Stimulated activated CD8-positive, alpha-beta memory T cell treated with anti-CD3 and anti-CD28 coated beads, Interleukin-4, amount 100 ng/mL, for 48 hours (primary cell): ENCODE data around the gene TMEM61.
"Not testable (repeated sequence)": the region's sequence is repeated elsewhere in the genome, so short reads cannot be mapped to it uniquely, and the experiment has no call there.

Experiments used
- DNase-seq: peaks from one replicate; pipeline ENCODE4 v3.0.0-alpha.2; 2020

The TMEM61 gene

DNA sequence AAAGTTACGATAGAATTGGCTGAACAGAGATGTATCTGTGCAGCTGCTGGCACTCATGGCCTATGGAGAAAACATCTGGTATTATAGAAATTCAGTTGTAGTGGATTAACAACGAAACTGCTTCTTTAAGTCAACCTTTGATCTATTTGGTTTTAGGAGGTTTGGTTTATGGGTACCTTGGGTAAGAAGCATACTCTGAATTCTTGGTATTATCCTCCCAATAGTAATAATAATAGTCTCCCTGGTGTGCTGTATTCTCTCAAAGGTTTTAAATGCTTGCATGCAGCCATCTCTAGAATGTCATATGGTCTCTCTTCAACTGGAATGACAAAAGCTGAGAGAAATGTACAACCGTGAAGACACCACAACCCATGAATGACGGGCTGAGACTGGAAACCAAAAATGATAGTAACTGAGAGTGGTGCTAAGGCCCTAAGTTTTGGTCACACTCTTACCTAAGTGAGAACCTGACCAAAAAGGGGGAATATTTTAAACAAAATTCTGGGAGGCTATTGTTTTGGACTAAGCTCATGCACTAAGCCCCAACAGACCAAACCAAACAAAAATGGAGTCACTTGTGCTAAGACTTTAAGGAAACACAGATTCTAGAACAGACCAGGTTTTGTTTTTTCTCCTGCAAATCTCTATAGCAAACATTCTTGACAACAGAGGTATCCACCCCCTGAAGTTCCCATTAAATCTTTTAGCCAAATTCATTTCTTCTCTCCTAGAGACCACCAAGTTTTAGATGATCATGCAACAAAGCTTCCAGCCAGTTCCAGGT lies 17.6 kb upstream of the TMEM61 start:
- DNase-seq: no peak

DNA sequence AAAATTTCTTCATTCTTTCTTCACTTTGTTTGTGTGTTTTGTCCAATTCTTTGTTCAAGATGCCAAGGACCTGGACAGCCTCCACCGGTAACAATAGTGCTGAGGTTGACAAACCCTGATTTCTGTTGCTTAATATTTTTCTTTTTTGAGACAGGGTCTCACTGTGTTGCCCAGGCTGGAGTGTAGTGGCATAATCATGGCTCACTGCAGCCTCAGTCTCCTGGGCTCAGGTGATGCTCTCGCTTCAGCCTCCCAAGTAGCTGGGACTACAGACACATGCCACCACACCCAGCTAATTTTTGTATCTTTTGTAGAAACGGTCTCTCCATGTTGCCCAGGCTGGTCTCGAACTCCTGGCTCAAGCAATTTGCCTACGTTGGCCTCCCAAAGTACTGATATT lies 16.6 kb upstream of the TMEM61 start:
- not testable (repeated sequence) for DNase-seq

DNA sequence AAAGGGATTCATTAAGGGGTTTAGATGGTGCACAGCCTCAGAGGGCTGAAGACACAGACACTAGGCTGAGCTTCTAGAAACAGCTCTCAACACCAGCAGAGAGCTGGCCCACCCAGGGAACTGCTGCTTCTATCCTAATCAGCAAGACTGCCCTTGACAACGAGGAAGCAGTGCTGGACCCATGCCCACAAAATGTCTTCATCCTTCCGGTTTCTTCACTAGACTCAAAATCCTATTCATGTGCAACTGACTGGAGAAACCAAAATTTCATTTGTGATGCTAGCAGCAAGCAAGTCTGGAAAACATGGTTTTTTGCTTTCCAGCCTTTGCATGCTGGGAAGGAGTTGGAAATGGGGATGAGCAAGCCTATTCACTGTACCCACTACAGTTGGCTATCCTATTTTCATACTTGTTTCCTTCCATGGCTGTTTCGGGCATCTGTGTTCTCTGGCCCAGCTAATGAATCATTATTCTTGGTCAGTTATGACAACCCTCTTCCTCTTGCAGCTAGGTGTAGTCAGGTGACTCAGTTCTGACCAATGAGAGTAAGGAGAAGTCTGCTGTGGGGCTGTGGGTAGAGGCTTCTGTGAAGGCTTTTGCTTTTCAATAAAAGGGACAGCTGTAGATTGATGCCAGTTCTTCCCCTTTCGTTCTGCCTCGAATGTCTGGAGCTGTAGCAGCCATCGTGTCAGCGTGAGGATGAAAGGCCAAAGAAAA lies 14.6 kb upstream of the TMEM61 start:
- DNase-seq: no peak

DNA sequence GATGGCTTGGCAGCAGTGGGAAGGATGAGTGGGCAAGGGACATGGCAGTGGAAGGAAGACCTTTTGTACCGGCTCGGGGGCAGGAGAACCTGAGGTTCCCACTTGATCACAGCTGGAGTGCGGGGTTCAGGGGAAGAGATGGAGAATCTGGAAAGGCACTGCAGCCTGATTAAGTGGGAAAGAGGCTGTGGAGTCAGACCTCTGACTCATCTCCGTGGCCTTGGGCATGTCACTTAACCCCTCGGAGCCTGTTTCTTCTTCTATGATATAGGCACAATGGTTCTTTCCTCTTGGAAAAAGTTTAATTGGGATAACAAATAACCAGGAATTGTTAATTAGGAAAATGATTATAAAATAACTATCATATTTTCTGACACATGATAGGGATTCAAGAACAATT lies 13.1 kb upstream of the TMEM61 start:
- no peak for DNase-seq

DNA sequence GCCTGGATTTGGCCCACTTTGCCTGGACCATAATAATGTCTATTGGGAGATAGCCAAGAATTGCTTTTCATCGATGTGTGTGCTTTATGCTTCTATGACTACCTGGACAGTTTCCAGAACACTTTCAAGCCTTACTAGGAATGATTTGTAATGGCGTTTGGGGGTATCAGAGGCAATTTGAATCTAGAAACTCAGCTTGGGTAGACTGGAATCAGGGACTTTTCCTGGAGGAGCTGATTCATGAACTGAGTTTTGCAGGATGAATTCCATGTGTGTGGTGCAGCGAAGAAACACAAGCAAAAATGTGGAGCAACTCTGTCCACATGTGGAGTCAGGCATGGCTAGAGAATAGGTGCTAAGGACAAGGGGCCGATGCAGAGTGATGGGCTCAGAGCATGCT lies 11.9 kb upstream of the TMEM61 start:
- DNase-seq: no peak

DNA sequence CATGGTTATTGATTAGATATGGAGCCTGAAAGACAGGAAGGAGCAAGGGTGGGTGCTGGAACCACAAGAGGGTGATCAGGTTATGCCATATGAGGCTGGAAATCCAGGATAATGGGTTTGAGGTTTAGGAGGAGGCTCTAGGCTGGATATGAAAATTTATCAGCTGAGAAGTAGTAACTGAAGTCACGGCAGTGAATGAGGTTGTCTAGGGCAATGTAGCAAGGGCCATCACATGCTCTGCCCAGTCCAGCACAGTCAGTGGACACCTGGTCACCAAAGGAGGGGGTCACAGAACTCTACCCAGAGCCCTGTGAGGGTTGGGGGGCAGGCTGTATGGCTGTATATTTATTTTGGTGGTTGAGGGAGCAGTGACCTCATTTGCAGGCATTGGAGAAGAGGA lies 10.5 kb upstream of the TMEM61 start:
- no peak for DNase-seq

DNA sequence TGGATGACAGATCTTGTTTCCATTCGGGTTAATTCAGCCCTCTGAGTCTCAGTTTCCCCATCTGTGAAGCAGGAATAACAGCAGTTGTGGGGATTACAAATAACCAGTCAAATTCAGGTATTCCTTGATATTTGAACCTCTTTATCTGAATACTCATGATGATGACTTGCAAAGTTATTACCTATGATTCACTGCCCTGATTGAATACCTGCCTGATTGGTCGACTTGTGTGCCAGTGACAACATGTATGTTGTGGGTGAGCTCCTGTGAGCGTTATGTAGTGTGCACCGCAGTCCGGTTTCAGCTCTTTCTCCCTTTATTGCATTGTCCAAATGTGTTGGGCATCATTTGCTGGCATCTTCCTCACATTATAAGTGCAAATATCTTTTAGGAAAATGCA lies 9.5 kb upstream of the TMEM61 start:
- DNase-seq: no peak

DNA sequence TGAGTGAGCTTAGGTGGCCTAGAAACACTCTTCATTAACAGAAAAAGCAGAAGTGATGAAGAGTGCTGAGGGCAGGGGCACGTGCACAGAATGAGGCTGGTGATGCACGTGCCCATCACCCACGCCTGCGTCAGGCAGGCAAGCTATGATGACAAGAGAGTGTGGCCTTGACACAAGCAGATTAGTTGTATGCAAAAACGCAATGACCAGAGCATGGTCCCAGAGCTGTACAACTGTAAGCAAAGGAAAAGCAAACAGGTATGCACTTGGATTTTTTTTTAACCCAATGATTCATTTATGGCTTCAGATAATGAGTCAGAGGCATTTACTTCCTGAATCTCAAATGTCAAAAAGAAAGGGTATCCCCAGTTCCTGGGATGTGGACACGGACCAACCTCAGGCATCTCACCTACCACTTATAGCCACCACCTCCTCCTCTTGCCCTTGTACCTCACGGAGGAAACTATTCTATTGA lies 9.1 kb upstream of the TMEM61 start:
- no peak for DNase-seq

DNA sequence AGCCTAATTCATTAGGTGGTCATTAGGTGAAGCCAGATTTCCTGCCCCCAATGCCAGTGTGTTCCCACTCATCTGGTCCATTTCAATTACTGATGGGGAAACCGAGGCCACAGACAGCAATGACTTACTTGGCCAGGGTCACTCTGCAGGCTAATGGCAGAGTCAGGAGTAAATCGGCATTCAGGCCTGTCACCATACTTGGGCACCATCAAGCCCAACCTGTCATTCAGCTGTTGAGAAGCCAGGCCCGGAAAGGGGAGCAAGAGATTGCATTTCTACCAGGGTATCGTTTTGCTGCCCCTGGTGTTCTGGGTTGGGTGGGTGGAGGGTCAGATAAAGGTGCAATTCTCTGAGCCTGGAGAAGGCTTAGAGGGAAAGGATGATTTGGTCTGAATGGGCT lies 8.0 kb upstream of the TMEM61 start:
- DNase-seq: no peak

DNA sequence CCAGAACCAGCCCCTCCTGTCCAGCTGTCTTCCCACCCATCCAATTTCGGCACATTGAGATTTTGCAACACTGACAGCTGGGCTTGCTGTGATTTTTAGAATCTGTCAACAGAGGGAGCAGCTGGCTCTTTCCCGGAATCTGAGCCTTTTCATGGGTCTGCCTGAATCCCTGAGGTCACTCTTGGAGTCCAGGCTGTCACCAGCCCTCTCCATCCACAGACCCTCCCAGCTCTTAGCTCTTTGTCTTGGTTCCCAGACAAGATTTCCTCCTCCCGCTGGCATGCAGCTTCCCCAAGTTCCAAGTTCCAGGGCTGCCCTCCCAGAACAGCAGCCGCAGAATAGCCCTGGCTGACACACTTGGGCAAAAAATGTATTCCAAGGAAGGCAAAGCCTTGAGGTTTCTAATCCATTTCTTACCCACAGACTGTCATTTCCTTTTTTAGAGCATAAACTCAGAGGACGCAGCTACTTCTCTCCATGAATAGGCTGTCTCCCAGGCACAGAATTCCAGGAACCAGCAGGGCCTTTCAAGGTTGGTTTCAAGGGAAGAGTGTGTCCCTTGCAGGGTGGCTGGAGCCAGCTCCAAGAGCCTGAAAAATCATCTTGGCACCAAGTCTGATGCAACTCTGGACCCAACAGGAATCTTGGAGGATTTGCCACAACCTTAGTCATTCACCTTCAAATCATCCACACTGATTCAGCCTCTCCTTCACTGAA lies 7.1 kb upstream of the TMEM61 start:
- DNase-seq: no peak

DNA sequence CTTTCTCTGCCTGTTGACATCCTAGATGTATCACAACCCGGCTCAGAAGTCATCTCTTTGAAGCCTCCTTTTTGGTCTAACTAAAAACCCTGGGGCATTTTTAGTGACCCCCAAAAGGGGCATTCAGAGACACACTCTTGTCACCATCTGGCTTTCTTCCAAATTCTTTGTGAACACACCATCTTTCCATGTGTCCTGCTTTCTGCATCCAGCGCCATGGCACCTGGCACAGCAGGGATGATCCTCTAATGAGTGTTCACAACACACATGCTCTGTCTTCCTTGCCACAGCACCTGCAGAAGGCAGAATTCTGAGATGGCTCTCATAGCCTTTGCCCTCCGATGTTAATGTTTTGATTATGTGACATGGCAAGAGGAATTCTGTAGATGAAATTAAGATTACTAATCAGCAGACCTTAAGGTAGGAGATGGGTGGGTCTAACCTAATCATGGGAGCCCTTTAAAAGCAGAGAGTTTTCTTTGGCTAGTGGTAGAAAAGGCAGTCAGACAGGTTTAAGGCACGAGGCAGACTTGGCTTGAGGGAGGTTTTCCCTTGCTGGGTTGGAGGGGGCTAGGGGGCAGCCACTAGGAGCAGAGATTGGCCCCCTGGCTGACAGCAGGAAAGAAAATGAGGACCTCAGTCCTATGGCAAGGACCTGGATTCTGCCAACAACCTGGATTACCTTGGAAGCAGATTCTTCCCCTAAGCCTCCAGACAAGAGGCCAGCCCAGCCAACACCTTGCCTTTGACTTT lies 4.9 kb upstream of the TMEM61 start:
- DNase-seq: no peak

DNA sequence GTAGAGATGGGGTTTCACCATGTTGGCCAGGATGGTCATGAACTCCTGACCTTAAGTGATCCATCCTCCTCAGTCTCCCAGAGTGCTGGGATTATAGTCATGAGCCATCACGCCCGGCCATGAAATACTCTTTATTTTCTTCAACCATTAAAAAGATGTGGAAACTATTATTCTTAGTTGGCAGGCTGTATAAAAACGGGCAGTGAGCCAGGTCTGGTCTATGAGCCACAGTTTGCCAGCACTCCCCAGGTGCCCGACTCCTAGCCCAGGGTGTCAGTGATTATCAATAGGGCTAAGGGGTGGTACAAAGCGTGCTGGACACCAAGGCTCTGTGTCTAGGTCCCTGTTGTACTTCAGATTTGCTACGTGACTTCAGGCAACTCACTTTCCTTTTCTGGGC lies 3.7 kb upstream of the TMEM61 start:
- DNase-seq: no peak

DNA sequence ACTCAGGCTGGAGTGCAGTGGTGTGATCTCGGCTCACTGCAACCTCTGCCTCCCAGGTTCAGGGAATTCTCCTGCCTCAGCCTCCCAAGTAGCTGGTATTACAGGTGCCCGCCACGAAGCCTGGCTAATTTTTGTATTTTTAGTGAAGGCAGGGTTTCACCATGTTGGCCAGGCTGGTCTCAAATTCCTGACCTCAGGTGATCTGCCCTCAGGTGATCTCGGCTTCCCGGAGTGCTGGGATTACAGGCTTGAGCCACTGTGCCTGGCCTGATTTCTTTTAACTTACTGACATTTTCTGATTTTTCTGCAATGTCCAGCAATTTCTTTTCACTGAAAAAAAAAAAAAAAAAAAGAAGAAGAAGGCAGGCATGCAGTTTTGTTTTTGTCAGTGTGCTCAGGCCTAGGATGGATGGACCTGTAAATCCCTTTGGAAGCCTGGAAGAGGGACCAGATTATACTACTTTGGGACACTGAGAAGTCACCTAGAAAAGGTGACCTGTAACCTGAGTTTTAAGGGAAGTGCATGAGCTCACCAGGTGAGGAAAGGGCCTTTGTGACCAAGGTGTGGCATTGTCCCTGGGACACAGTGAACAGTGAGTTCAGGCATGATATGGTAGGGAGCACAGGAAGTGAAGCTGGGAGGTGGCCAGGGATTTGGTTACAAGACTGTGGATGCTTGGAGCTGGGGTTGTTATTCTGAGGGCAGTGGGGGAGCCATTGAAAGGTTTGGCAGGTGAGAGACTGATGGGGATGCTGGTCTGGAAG lies 2.7 kb upstream of the TMEM61 start:
- DNase-seq: no peak

DNA sequence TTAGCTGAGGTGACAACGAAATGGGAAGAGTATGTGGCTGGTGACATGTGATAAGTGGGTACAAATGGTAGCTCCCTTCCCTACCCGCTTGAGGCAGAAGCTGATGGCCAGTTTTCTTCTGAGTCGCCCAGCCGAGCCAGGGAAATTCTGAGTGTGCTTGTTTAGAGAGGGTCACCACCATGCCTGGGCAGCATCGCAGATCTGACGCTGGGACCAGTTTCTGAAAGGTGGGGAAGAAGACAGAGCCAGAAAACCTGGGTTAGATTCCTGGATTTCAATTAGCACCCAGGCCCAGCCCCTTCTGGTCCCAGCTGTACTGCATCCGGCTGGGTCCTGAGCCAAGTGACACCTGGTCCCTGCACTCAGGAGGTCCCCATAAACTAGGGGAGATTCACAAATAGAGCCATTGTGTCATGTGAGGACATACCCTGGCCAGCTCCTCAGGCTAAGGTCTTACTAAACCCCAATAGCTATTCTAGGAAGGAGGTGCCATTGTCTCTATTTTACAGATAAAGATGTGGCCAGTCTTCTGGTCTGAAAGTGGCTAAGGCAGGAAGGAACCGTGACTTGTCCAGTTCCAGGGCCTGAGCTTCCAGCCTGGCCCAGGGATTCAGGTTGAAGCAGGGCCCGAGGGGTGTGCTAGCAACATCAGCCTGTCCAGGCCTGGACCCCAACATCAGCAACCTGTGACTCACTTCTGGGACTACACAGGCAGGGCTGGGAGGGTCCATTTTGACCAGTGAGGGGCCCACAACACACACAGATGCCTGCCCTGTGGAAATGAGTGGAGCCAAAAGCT lies 1.7 kb upstream of the TMEM61 start:
- DNase-seq: no peak

DNA sequence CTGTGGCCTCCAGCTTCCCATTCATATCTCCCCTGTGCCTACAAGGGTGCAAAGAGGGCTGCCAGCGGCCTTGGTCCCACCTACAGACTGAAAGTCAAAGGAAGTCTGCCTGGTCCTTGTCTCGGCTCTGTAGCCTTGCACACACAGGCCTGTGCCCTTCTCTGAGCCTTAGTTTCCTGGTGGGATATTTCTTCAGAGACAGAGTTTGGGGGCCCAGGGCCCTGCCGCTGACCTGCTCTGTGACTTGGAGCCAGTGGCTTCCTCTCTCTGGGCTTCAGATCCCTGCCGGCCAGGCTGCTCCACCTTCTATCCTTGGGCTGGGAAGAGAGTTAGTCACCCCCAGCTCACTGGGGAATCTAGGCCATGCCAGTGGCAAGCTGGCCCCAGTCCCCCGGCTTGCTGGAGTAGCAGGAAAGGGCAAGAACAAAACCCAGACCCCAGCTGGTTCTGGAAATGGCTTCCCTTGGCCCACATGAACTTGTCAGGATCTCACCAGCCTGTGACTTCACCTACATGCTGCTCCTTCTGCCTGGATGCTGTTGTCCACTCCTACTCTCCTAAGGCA lies 1.0 kb upstream of the TMEM61 start:
- DNase-seq: no peak

DNA sequence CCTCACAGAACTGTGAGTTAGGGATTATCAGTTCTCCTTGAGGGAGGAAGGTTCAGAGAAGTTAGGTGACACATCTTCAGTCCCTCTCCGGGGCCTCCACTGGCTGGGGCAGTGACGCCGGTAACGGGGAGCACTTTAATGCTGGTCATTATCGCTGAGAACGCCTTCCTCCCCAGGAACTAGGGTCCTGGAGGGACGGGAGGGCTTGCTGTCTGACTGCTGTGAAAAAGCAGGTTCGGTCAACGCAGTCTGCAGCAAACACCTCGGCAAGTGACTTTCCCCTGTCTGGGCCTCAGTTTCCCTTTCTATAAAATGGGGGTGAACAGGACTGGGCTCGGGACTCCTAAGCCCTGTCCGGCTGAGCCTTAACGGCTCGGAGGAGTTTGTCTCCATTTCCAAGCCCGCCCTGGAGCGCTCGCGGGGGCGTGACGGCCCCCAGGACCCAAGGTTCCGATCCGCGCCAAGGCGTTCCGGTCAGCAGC lies 341 bp upstream of the TMEM61 start:
- DNase-seq: no peak

DNA sequence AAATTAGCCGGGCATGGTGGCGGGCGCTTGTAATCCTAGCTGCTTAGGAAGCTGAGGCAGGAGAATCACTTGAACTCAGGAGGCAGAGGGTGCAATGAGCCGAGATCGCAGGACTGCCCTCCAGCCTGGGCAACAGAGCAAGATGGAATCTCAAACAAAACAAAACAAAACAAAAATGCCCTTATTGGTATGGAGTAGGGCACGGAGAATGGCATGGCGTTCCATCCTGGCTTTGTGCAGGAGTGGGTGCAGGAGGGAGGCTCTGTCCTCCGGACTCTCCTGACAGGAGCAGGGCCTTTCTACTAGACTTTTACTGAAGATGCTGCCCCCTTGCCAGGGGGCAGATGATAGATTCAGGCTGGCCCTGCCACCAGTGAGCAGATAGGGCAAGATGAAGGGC lies 1.0 kb downstream of the TMEM61 start:
- no peak for DNase-seq

DNA sequence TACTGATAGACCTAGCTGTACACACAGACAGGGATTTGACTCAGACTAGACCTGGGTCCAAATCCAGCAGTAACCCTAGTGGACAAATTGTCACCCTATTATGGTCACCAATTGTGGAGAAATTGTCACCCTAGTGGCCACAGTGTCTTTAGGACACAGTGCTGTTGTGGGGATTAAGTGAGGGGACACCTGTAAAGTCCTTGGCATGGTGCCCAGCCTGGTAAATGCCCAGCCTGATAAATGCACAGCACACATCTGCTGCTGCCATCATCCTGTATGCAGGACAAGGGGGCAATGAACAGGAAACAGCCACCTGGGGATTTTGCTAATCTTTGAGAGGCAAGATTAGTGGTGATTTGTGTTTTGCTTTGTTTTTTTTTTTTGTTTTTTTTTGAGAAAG lies 2.3 kb downstream of the TMEM61 start:
- DNase-seq: no peak

DNA sequence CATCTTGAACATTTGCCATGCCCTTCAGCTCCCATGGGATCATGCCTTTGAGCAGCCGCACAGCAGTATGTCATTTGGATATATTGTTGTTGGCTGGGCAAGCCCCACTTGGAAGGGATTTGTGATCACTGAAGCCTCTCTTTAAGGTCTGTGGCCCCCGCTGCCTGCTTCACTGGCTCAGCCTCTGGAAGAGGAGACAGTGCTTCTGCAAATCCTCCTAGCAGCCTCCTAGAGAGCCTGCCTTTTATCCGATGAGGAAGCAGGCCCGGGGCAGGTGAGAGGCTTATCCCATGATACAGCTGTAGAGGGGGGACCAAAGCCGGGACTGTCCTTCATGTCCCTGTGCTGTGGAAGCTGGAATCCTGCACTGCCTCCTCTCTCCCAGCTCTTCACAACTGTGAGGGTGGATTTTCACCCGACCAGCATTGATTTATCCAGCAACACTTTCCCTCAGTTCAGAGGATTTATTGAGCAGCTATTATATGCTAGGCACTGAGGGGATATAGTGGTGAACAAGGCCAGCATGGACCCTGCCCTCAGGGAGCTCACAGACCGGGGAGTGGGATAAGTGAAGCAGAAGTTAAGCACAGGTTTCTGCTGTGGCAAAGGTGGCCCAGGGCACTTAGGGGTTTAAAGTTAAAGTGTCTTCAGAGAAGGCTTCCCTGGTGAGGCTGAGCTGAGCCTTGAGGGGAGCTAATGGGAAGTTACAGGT lies 3.9 kb downstream of the TMEM61 start:
- no peak for DNase-seq

DNA sequence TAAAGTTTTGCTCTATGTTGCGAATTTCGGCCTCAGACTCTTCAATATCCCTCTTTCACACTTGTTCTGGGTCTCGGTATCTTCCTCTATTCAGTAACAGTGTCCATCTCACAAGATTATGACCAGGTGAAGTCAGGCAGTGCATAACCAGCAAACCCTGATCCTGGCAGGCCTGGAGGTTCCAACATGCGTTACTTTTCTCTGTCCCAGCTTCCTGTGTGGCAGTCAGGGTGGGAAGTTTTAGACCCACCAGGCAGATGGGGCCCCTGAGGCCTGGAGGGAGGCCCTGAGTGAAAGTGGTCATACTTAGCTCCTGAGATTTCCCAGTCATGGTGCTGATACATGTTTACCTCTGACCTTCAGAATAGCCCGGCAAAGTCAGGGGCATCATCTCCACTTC lies 5.1 kb downstream of the TMEM61 start:
- no peak for DNase-seq
